ENCODE data around the gene HRAS.
A peak's percentile ranks its signal among the peaks of the same experiment; 100 is the strongest.

HRAS gene

GRCh38 chr11:541433-541885 lies 6.1 kb upstream of the HRAS start:
- H3K36me3 ChIP-seq (ENCODE audit: control insufficient read depth in 4 of 4, insufficient read depth in 4 of 4, low read length in 3 of 4), result no peaks in the 10 kb centered on the region
- WGBS (ENCODE audit: insufficient coverage), result 98% methylated on average over 7 of the region's 20 CpGs
- H3K27ac ChIP-seq (ENCODE audit: insufficient read depth in 1 of 2, low read depth in 1 of 2, low read length in 2 of 2, poor library complexity in 1 of 2, severe bottlenecking in 2 of 2), result no peak overlapping the region
- DNase-seq, result no peak
- H3K27me3 ChIP-seq (replicated peaks in 2 of 5; ENCODE audit: control insufficient read depth in 4 of 5, insufficient read depth in 5 of 5, low read length in 4 of 5), result no peaks in the 10 kb centered on the region
- H3K9me3 ChIP-seq (ENCODE audit: control extremely low read depth in 1 of 5, control insufficient read depth in 4 of 5, insufficient read depth in 2 of 5, low read depth in 1 of 5, low read length in 4 of 5), result no peaks in the 10 kb centered on the region
- ChIA-PET POLR2A (no interaction called here), CTCF (no interaction called here)
- H3K4me3 ChIP-seq (ENCODE audit: control insufficient read depth in 1 of 7, extremely low read depth in 1 of 7, insufficient read depth in 4 of 7, low read depth in 2 of 7, low read length in 6 of 7), result no peak overlapping the region
- peaks cover 0 to 20% (median 17%) of the 10 kb centered on the region in 4 experiments for H3K4me1 ChIP-seq (ENCODE audit: control extremely low read depth in 1 of 4, control insufficient read depth in 4 of 4, insufficient read depth in 4 of 4, low read length in 3 of 4)

GRCh38 chr11:540583-541432 lies 5.4 kb upstream of the HRAS start:
- Histone ChIP-seq H3K9me3 (ENCODE audit: control extremely low read depth in 1 of 5, control insufficient read depth in 4 of 5, insufficient read depth in 2 of 5, low read depth in 1 of 5, low read length in 4 of 5) (no peaks in the 10 kb centered on the region), H3K4me3 (ENCODE audit: control insufficient read depth in 1 of 7, extremely low read depth in 1 of 7, insufficient read depth in 4 of 7, low read depth in 2 of 7, low read length in 6 of 7) (no peak overlapping the region), H3K27ac (ENCODE audit: insufficient read depth in 1 of 2, low read depth in 1 of 2, low read length in 2 of 2, poor library complexity in 1 of 2, severe bottlenecking in 2 of 2) (no peak overlapping the region), H3K4me1 (ENCODE audit: control extremely low read depth in 1 of 4, control insufficient read depth in 4 of 4, insufficient read depth in 4 of 4, low read length in 3 of 4) (peaks cover 0 to 26% (median 23%) of the 10 kb centered on the region in 4 experiments), H3K27me3 (replicated peaks in 2 of 5; ENCODE audit: control insufficient read depth in 4 of 5, insufficient read depth in 5 of 5, low read length in 4 of 5) (no peaks in the 10 kb centered on the region), H3K36me3 (ENCODE audit: control insufficient read depth in 4 of 4, insufficient read depth in 4 of 4, low read length in 3 of 4) (no peaks in the 10 kb centered on the region)
- DNase-seq, result no peak
- 97% methylated on average over 21 of the region's 23 CpGs for WGBS (ENCODE audit: insufficient coverage)
- CTCF ChIA-PET, result interaction anchor here (2.1 kb wide), 1 partner anchor 22 kb away, joined by 7 read pairs; no protein-coding TSS in a partner anchor
- POLR2A ChIA-PET, result no interaction called here

- Histone ChIP-seq H3K4me1 (ENCODE audit: control extremely low read depth in 1 of 4, control insufficient read depth in 4 of 4, insufficient read depth in 4 of 4, low read length in 3 of 4) (peaks cover 0 to 28% (median 24%) of the 10 kb centered on the region in 4 experiments), H3K36me3 (ENCODE audit: control insufficient read depth in 4 of 4, insufficient read depth in 4 of 4, low read length in 3 of 4) (no peaks in the 10 kb centered on the region), H3K9me3 (ENCODE audit: control extremely low read depth in 1 of 5, control insufficient read depth in 4 of 5, insufficient read depth in 2 of 5, low read depth in 1 of 5, low read length in 4 of 5) (no peaks in the 10 kb centered on the region), H3K4me3 (ENCODE audit: control insufficient read depth in 1 of 7, extremely low read depth in 1 of 7, insufficient read depth in 4 of 7, low read depth in 2 of 7, low read length in 6 of 7) (no peak overlapping the region), H3K27ac (ENCODE audit: insufficient read depth in 1 of 2, low read depth in 1 of 2, low read length in 2 of 2, poor library complexity in 1 of 2, severe bottlenecking in 2 of 2) (no peak overlapping the region), H3K27me3 (replicated peaks in 2 of 5; ENCODE audit: control insufficient read depth in 4 of 5, insufficient read depth in 5 of 5, low read length in 4 of 5) (no peaks in the 10 kb centered on the region)
- WGBS (ENCODE audit: insufficient coverage), result 98% methylated on average over 6 of the region's 8 CpGs
- no peak for DNase-seq
- POLR2A ChIA-PET, result no interaction called here
- CTCF ChIA-PET, result interaction anchor here (0.6 to 2.1 kb wide), 2 partner anchors 21 to 123 kb away, joined by 3 to 7 read pairs; no protein-coding TSS in a partner anchor
Observed at GRCh38 chr11:539971-540481, 4.7 kb upstream of the HRAS start.

GRCh38 chr11:538431-539051 lies 3.2 kb upstream of the HRAS start:
- Histone ChIP-seq H3K27ac (ENCODE audit: insufficient read depth in 1 of 2, low read depth in 1 of 2, low read length in 2 of 2, poor library complexity in 1 of 2, severe bottlenecking in 2 of 2) (no peak overlapping the region), H3K9me3 (ENCODE audit: control extremely low read depth in 1 of 5, control insufficient read depth in 4 of 5, insufficient read depth in 2 of 5, low read depth in 1 of 5, low read length in 4 of 5) (no peaks in the 10 kb centered on the region), H3K4me1 (ENCODE audit: control extremely low read depth in 1 of 4, control insufficient read depth in 4 of 4, insufficient read depth in 4 of 4, low read length in 3 of 4) (peaks cover 0 to 38% (median 34%) of the 10 kb centered on the region in 4 experiments), H3K4me3 (ENCODE audit: control insufficient read depth in 1 of 7, extremely low read depth in 1 of 7, insufficient read depth in 4 of 7, low read depth in 2 of 7, low read length in 6 of 7) (no peak overlapping the region), H3K27me3 (replicated peaks in 2 of 5; ENCODE audit: control insufficient read depth in 4 of 5, insufficient read depth in 5 of 5, low read length in 4 of 5) (no peaks in the 10 kb centered on the region), H3K36me3 (ENCODE audit: control insufficient read depth in 4 of 4, insufficient read depth in 4 of 4, low read length in 3 of 4) (peaks cover 0 to 5% (median 2%) of the 10 kb centered on the region in 4 experiments)
- no peak for DNase-seq
- 98% methylated on average over 13 of the region's 20 CpGs for WGBS (ENCODE audit: insufficient coverage)
- ChIA-PET CTCF (interaction anchor here (1.5 to 2.1 kb wide), 2 partner anchors 20 to 24 kb away, joined by 3 to 7 read pairs; no protein-coding TSS in a partner anchor), POLR2A (interaction anchor here (0.8 kb wide), 1 partner anchor 37 kb away, joined by 3 read pairs; the partner anchor contains the start of gene PHRF1)

DNA sequence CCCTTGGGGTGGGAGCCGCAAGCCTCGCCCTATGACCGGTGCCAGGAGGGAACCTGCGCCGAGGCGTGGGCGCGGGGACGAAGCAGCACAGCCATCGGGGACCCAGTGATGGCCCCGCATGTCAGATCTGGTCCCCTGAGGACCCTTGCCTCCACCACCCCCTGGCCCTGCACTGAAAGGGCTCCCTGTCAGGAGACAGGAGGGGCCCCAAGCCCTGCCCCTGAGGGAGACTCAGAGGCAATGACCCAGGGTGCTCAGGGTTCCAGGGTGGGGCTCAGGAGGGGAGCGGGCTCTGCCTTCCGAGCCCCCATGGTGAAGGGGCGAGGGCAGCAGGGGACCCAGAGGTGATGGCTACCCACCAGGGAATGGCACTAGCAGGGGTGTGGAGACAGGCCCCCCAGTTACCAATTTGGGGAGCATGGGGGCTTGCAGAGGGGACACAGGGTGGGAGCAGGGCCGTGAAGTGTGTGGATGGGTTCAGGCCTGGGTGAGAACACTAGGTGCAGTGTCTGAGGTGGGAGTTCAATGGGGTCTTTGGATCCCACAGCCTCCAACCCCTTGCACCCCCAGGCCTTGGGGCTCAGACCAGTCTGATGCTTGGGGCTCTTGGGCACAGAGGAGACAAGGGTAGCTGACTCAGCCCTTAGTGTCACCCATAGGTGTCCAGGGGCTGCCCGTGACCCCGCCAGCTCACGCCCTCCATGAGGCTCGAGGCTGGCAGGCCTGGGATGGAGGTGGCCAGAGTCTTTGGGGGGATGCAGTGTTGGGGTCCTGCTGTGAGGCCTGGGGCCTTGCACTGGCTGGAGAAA lies 2.5 kb upstream of the HRAS start:
- H3K27ac ChIP-seq (ENCODE audit: insufficient read depth in 1 of 2, low read depth in 1 of 2, low read length in 2 of 2, poor library complexity in 1 of 2, severe bottlenecking in 2 of 2), result no peak overlapping the region
- WGBS (ENCODE audit: insufficient coverage), result 30% methylated on average over 9 of the region's 19 CpGs
- no peak for DNase-seq
- no peaks in the 10 kb centered on the region for H3K9me3 ChIP-seq (ENCODE audit: control extremely low read depth in 1 of 5, control insufficient read depth in 4 of 5, insufficient read depth in 2 of 5, low read depth in 1 of 5, low read length in 4 of 5)
- H3K4me3 ChIP-seq (ENCODE audit: control insufficient read depth in 1 of 7, extremely low read depth in 1 of 7, insufficient read depth in 4 of 7, low read depth in 2 of 7, low read length in 6 of 7), result peak overlapping the region in 6 of 7 experiments; percentile 6 to 85 (median 60)
- H3K4me1 ChIP-seq (ENCODE audit: control extremely low read depth in 1 of 4, control insufficient read depth in 4 of 4, insufficient read depth in 4 of 4, low read length in 3 of 4), result peaks cover 0 to 38% (median 34%) of the 10 kb centered on the region in 4 experiments
- H3K36me3 ChIP-seq (ENCODE audit: control insufficient read depth in 4 of 4, insufficient read depth in 4 of 4, low read length in 3 of 4), result peaks cover 2 to 11% (median 8%) of the 10 kb centered on the region in 4 experiments
- H3K27me3 ChIP-seq (replicated peaks in 2 of 5; ENCODE audit: control insufficient read depth in 4 of 5, insufficient read depth in 5 of 5, low read length in 4 of 5), result no peaks in the 10 kb centered on the region
- ChIA-PET CTCF (interaction anchor here (1.5 kb wide), 1 partner anchor 24 kb away, joined by 3 read pairs; no protein-coding TSS in a partner anchor), POLR2A (no interaction called here)

GRCh38 chr11:536841-537621 lies 1.7 kb upstream of the HRAS start, which contains the start of gene LRRC56:
Gene LRRC56, plus strand, starts transcription at chr11:537527. Its CDS starts 3,158 bp downstream, at chr11:540685.
- no peaks in the 10 kb centered on the region for H3K27me3 ChIP-seq (replicated peaks in 2 of 5; ENCODE audit: control insufficient read depth in 4 of 5, insufficient read depth in 5 of 5, low read length in 4 of 5)
- POLR2A ChIA-PET, result no interaction called here
- DNase-seq, result peak; percentile 90 to 92 (median 91)
- CTCF ChIA-PET, result interaction anchor here (1.4 to 1.7 kb wide), 3 partner anchors 13 to 20 kb away, joined by 3 to 9 read pairs (median 5); no protein-coding TSS in a partner anchor
- H3K27ac ChIP-seq (ENCODE audit: insufficient read depth in 1 of 2, low read depth in 1 of 2, low read length in 2 of 2, poor library complexity in 1 of 2, severe bottlenecking in 2 of 2), result peak within 1 kb of the TSS in 1 of 2 experiments; percentile 49
- H3K36me3 ChIP-seq (ENCODE audit: control insufficient read depth in 4 of 4, insufficient read depth in 4 of 4, low read length in 3 of 4), result peaks cover 2 to 19% (median 15%) of the 10 kb centered on the region in 4 experiments
- under 1% methylated on average over 93 of the region's 93 CpGs for WGBS (ENCODE audit: insufficient coverage)
- peak within 1 kb of the TSS in 6 of 7 experiments; percentile 6 to 85 (median 65) for H3K4me3 ChIP-seq (ENCODE audit: control insufficient read depth in 1 of 7, extremely low read depth in 1 of 7, insufficient read depth in 4 of 7, low read depth in 2 of 7, low read length in 6 of 7)
- H3K4me1 ChIP-seq (ENCODE audit: control extremely low read depth in 1 of 4, control insufficient read depth in 4 of 4, insufficient read depth in 4 of 4, low read length in 3 of 4), result peaks cover 0 to 38% (median 34%) of the 10 kb centered on the region in 4 experiments
- H3K9me3 ChIP-seq (ENCODE audit: control extremely low read depth in 1 of 5, control insufficient read depth in 4 of 5, insufficient read depth in 2 of 5, low read depth in 1 of 5, low read length in 4 of 5), result no peaks in the 10 kb centered on the region
